ENCODE results near the gene DKC1.

DNA sequence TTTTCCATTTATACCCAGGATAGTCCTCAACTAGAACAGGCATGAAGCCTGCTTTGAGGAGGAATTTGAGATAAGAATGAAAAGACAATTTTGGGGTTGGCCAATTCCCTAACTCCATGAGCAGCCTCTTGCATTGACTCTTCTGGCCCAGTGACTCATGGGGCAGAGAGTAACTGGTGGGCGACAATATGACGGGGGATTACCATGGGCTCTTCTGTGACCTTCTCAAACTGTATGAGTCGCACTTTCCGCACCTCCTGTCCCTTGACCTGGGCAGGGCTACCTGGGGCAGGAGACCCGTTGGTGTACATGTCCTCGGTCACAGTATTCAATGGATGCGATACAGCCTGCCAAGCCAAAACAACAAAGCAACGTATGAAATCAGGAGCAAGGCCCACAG lies 29.3 kb downstream of the DKC1 start:
- TF ChIP-seq POLR2AphosphoS5 (IDR thresholded peaks at IDR 0.05), result no peak
- TF ChIP-seq CTCF (IDR thresholded peaks at IDR 0.05 in 8 of 11, conservative IDR thresholded peaks at IDR 0.05 in 3 of 11), result no peak
